ENCODE results near the gene RASGRF1. TPM values are rescaled to one million over a fixed set of nuclear protein-coding genes. Genes with fewer than 3 reads are reported as not detected.
"Not testable (repeated sequence)": the region's sequence is repeated elsewhere in the genome, so short reads cannot be mapped to it uniquely, and the experiment has no call there.

RASGRF1 gene
- total RNA-seq, 2 donors from 2014 or later = 0.09 to 0.10 TPM

GRCh38 chr15:78929536-78930264 lies 160.9 kb downstream of the RASGRF1 start:
- intact Hi-C loops (cut with DNase I) = loop anchor here in 1 of 2 donors (5.0 kb wide), 1 partner anchor 498 kb away; no protein-coding TSS in a partner anchor
- no peak for DNase-seq (ENCODE audit: low spot score)

- no peak for DNase-seq (ENCODE audit: low spot score)
- intact Hi-C loops (cut with DNase I) = no loop called here
These were observed 161.9 kb downstream of the RASGRF1 start for GRCh38 chr15:78928616-78929093.

GRCh38 chr15:78928176-78928575 lies 162.4 kb downstream of the RASGRF1 start:
- intact Hi-C loops (cut with DNase I) = not testable (repeated sequence)

GRCh38 chr15:78927077-78927790 lies 163.3 kb downstream of the RASGRF1 start:
- DNase-seq (ENCODE audit: low spot score) = no peak
- intact Hi-C loops (cut with DNase I) = no loop called here

More at GRCh38 chr15:78928176-78928575, 162.4 kb downstream of the RASGRF1 start:
- DNase-seq (ENCODE audit: low spot score) = not testable (repeated sequence)

- intact Hi-C loops (cut with DNase I) = no loop called here
- no peak for DNase-seq (ENCODE audit: low spot score)
These were observed 164.4 kb downstream of the RASGRF1 start for GRCh38 chr15:78925956-78926743.

- DNase-seq (ENCODE audit: low spot score) = no peak
- intact Hi-C loops (cut with DNase I) = no loop called here
These were observed 165.4 kb downstream of the RASGRF1 start for GRCh38 chr15:78925076-78925624.

- intact Hi-C loops (cut with DNase I) = no loop called here
- DNase-seq (ENCODE audit: low spot score) = no peak
These were observed 166.9 kb downstream of the RASGRF1 start for GRCh38 chr15:78923480-78924360.

- intact Hi-C loops (cut with DNase I) = no loop called here
- no peak for DNase-seq (ENCODE audit: low spot score)
These were observed 167.6 kb downstream of the RASGRF1 start for GRCh38 chr15:78923015-78923414.

GRCh38 chr15:78922527-78922926 lies 168.1 kb downstream of the RASGRF1 start:
- DNase-seq (ENCODE audit: low spot score) = no peak
- intact Hi-C loops (cut with DNase I) = no loop called here

- intact Hi-C loops (cut with DNase I) = no loop called here
- DNase-seq (ENCODE audit: low spot score) = no peak
These were observed 168.6 kb downstream of the RASGRF1 start for GRCh38 chr15:78921940-78922339.

GRCh38 chr15:78921517-78921916 lies 169.1 kb downstream of the RASGRF1 start:
- intact Hi-C loops (cut with DNase I) = no loop called here
- DNase-seq (ENCODE audit: low spot score) = no peak

- DNase-seq (ENCODE audit: low spot score) = no peak
- intact Hi-C loops (cut with DNase I) = loop anchor here in 1 of 2 donors (10.0 kb wide), 1 partner anchor 267 kb away; no protein-coding TSS in a partner anchor
These were observed 172.7 kb downstream of the RASGRF1 start for GRCh38 chr15:78917888-78918287.

GRCh38 chr15:78916088-78916487 lies 174.5 kb downstream of the RASGRF1 start:
- intact Hi-C loops (cut with DNase I) = loop anchor here in 1 of 2 donors (10.0 kb wide), 1 partner anchor 269 kb away; no protein-coding TSS in a partner anchor

GRCh38 chr15:78915341-78916087 lies 175.1 kb downstream of the RASGRF1 start:
- intact Hi-C loops (cut with DNase I) = loop anchor here in 1 of 2 donors (10.0 kb wide), 1 partner anchor 269 kb away; no protein-coding TSS in a partner anchor
- peak; percentile 91 for DNase-seq (ENCODE audit: low spot score)

More at GRCh38 chr15:78916088-78916487, 174.5 kb downstream of the RASGRF1 start:
- DNase-seq (ENCODE audit: low spot score) = no peak

- intact Hi-C loops (cut with DNase I) = loop anchor here (5.0 to 10.0 kb wide), 2 partner anchors 108 to 271 kb away; no protein-coding TSS in a partner anchor
- DNase-seq (ENCODE audit: low spot score) = no peak
These were observed 176.4 kb downstream of the RASGRF1 start for GRCh38 chr15:78914027-78914764.

GRCh38 chr15:78913012-78913411 lies 177.6 kb downstream of the RASGRF1 start:
- intact Hi-C loops (cut with DNase I) = loop anchor here (5.0 to 10.0 kb wide), 2 partner anchors 109 to 272 kb away; no protein-coding TSS in a partner anchor
- DNase-seq (ENCODE audit: low spot score) = no peak

All from posterior vena cava (tissue), 2 donors.